Measurements from ENCODE around the gene UBE2D1. TPM values are rescaled to one million over a fixed set of nuclear protein-coding genes. Genes with fewer than 3 reads are reported as not detected.

The UBE2D1 gene
- total RNA-seq, 1 donor from 2014 or later: 56.6 TPM

DNA sequence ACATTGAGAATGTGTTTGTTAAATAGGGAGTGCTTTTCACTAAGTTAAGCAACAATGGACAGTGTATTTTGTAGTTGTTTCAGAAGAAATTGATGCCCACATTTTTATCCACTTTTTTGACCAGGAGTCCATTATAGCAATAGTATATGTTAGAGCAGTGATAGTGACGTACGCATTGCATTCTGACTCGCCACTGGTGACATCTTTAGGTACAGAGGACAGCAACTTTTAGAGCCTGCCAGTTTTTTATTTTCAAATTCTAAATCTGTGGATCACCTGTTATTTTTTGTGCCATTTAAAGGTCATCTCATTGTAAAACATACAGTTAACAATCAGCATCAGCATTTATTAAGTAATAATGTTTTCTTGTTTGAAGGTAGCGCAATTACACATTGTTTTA, 1.4 kb downstream of the UBE2D1 start:
- Histone ChIP-seq H3K36me3 (no peaks in the 10 kb centered on the region), H3K4me2 (peak overlapping the region; percentile 79), H3K9me3 (ENCODE audit: low read depth) (no peaks in the 10 kb centered on the region), H4K20me1 (ENCODE audit: low read depth) (peaks cover 30% of the 10 kb centered on the region), H3K79me2 (ENCODE audit: low read depth) (peaks cover 64% of the 10 kb centered on the region), H3K27ac (no peak overlapping the region), H3F3A (ENCODE audit: low read depth) (no peaks in the 10 kb centered on the region), H3K9ac (no peak overlapping the region), H3K4me3 (peak overlapping the region; percentile 91), H2AFZ (replicated peaks) (no peak overlapping the region), H3K27me3 (no peaks in the 10 kb centered on the region), H3K4me1 (peaks cover 4% of the 10 kb centered on the region)
- TF ChIP-seq EZH2 (IDR thresholded peaks at IDR 0.05) (no peak), EZH2phosphoT487 (IDR thresholded peaks at IDR 0.05) (no peak)
- TF ChIP-seq, protein P1, sequence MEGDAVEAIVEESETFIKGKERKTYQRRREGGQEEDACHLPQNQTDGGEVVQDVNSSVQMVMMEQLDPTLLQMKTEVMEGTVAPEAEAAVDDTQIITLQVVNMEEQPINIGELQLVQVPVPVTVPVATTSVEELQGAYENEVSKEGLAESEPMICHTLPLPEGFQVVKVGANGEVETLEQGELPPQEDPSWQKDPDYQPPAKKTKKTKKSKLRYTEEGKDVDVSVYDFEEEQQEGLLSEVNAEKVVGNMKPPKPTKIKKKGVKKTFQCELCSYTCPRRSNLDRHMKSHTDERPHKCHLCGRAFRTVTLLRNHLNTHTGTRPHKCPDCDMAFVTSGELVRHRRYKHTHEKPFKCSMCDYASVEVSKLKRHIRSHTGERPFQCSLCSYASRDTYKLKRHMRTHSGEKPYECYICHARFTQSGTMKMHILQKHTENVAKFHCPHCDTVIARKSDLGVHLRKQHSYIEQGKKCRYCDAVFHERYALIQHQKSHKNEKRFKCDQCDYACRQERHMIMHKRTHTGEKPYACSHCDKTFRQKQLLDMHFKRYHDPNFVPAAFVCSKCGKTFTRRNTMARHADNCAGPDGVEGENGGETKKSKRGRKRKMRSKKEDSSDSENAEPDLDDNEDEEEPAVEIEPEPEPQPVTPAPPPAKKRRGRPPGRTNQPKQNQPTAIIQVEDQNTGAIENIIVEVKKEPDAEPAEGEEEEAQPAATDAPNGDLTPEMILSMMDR (IDR thresholded peaks at IDR 0.05): no peak
- peaks cover 17% of the 10 kb centered on the region for H3K4me1 Mint-ChIP-seq
- peaks cover 5% of the 10 kb centered on the region for H3K36me3 Mint-ChIP-seq
- DNase-seq (ENCODE audit: low spot score): no peak
- H3K9me3 Mint-ChIP-seq: no peaks in the 10 kb centered on the region
- no peak overlapping the region for H3K27ac Mint-ChIP-seq
- H3K4me3 Mint-ChIP-seq: peak overlapping the region; percentile 99
- H3K27me3 Mint-ChIP-seq (ENCODE audit: insufficient read depth, low read depth): peaks cover 5% of the 10 kb centered on the region

DNA sequence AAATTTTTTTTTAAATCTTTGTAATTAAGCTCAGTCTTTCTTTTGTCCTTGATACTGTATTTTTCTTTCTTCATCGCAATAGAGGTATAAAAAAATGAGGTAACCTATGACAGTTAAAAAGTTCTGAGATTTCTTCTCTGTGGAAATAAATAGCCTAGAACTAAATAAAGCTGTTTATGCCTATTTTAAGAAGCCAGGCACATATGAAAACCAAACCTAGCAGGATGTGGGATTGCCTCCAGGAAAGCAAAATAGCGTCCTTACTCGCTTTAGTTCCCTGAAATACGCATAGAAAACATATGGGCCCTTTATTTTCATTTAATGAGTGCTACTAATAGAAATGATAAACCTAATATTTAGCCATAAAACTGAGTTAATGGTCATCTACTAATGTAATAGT, 6.6 kb downstream of the UBE2D1 start:
- DNase-seq (ENCODE audit: low spot score): no peak
- Histone ChIP-seq H3K36me3 (no peaks in the 10 kb centered on the region), H3K4me3 (no peak overlapping the region), H3K4me1 (peaks cover 4% of the 10 kb centered on the region), H3K79me2 (ENCODE audit: low read depth) (peaks cover 90% of the 10 kb centered on the region), H3K27ac (no peak overlapping the region), H3K27me3 (no peaks in the 10 kb centered on the region), H3K9me3 (ENCODE audit: low read depth) (no peaks in the 10 kb centered on the region), H4K20me1 (ENCODE audit: low read depth) (peaks cover 20% of the 10 kb centered on the region), H3K9ac (no peak overlapping the region), H2AFZ (replicated peaks) (no peak overlapping the region), H3K4me2 (no peak overlapping the region), H3F3A (ENCODE audit: low read depth) (no peaks in the 10 kb centered on the region)
- Mint-ChIP-seq H3K9me3 (no peaks in the 10 kb centered on the region), H3K27me3 (ENCODE audit: insufficient read depth, low read depth) (no peaks in the 10 kb centered on the region), H3K36me3 (peaks cover 8% of the 10 kb centered on the region), H3K4me1 (peaks cover 4% of the 10 kb centered on the region), H3K4me3 (no peak overlapping the region), H3K27ac (no peak overlapping the region)
- TF ChIP-seq, protein P1 (IDR thresholded peaks at IDR 0.05): no peak
- no peak for TF ChIP-seq EZH2phosphoT487 (IDR thresholded peaks at IDR 0.05)
- TF ChIP-seq EZH2 (IDR thresholded peaks at IDR 0.05): no peak

DNA sequence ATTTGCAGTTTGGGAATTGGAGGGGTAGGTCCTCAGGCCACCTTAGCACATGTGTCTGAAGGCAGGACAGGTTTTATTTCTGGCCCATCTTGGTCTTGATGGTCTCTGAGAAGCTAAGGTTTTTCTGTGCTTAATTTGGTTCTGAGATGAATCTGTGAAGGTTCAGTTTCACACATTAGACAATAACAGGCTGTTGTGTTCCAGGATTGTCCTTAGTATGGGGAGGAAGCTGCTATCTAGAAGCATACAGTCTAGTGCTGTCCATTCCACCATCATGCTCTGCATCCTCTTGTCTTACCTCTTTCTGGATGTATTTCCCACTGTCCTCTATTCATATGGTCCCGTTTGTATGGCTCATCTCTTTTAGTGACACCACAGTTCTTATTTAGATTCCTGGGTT, 7.1 kb downstream of the UBE2D1 start:
- no peak overlapping the region for H3K9ac ChIP-seq
- H3K79me2 ChIP-seq (ENCODE audit: low read depth): peaks cover 87% of the 10 kb centered on the region
- no peak overlapping the region for H3K4me2 ChIP-seq
- Mint-ChIP-seq H3K4me3 (no peak overlapping the region), H3K27me3 (ENCODE audit: insufficient read depth, low read depth) (no peaks in the 10 kb centered on the region), H3K4me1 (no peaks in the 10 kb centered on the region), H3K36me3 (peaks cover 12% of the 10 kb centered on the region), H3K27ac (no peak overlapping the region), H3K9me3 (no peaks in the 10 kb centered on the region)
- no peak overlapping the region for H3K27ac ChIP-seq
- H3K27me3 ChIP-seq: no peaks in the 10 kb centered on the region
- no peaks in the 10 kb centered on the region for H3K36me3 ChIP-seq
- no peak overlapping the region for H3K4me3 ChIP-seq
- no peaks in the 10 kb centered on the region for H3K9me3 ChIP-seq (ENCODE audit: low read depth)
- H3F3A ChIP-seq (ENCODE audit: low read depth): no peaks in the 10 kb centered on the region
- no peak for DNase-seq (ENCODE audit: low spot score)
- H4K20me1 ChIP-seq (ENCODE audit: low read depth): peaks cover 16% of the 10 kb centered on the region
- no peaks in the 10 kb centered on the region for H3K4me1 ChIP-seq
- TF ChIP-seq EZH2 (IDR thresholded peaks at IDR 0.05) (no peak), EZH2phosphoT487 (IDR thresholded peaks at IDR 0.05) (no peak)
- TF ChIP-seq, protein P1 (IDR thresholded peaks at IDR 0.05): no peak
- no peak overlapping the region for H2AFZ ChIP-seq (replicated peaks)

Data from neural progenitor cell (in vitro differentiated cells).